Measurements from ENCODE around the gene NXPH4.

DNA sequence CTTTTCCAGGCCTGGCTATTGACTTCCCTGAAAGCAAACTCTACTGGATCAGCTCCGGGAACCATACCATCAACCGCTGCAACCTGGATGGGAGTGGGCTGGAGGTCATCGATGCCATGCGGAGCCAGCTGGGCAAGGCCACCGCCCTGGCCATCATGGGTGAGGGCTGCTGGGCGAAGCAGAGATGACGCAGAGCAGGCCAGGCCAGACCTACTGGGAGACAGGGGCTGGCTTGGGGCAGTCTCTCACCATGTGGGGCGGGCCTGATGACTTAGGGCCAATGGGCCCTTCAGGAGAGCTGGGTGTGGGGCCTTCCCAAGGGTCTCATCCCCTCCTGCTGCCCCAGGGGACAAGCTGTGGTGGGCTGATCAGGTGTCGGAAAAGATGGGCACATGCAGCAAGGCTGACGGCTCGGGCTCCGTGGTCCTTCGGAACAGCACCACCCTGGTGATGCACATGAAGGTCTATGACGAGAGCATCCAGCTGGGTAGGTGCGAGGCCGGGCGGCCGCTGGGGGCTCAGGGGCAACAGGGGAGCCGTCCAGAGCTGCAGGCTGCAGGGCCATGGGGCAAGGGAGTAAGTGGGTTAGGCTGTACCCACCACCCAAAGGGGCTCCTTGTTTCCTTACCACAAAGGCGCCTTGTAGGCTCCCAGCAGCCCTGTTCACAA, 36.1 kb upstream of the NXPH4 start:
- no peak for TF ChIP-seq CTCF (conservative IDR thresholded peaks at IDR 0.05; ENCODE audit: low read depth, low read length)
- TF ChIP-seq EZH2 (IDR thresholded peaks at IDR 0.05; ENCODE audit: borderline replicate concordance, low read depth, low read length, poor library complexity, severe bottlenecking) = no peak

Measured in A673 (cell line).